Thyroid gland (tissue), 4 donors: ENCODE measurements around the gene TACR1. TPM values are rescaled to one million over a fixed set of nuclear protein-coding genes. Genes with fewer than 3 reads are reported as not detected.

Experiments used
- DNase-seq, 2 donors: peaks; one replicate each; pipeline ENCODE4 v3.0.0-alpha.2; 2019
- H3K27ac ChIP-seq, 3 donors: fragments of 200-600 bp; sonication (generic); 1 replicate in 2 of 3; 2 replicates in 1 of 3; pipeline ENCODE4 v1.5.1; 2016 to 2019; ENCODE audit warnings: mild to moderate bottlenecking in 1 of 3, moderate library complexity in 1 of 3
- H3K27me3 ChIP-seq: fragments of 200-600 bp; sonication (generic); one replicate; pipeline ENCODE4 v1.5.1; 2019
- H3K36me3 ChIP-seq, 2 donors: fragments of 200-600 bp; sonication (generic); one replicate each; pipeline ENCODE4 v1.5.1; 2016 to 2019
- H3K4me1 ChIP-seq, 2 donors: fragments of 200-600 bp; sonication (generic); one replicate each; pipeline ENCODE4 v1.5.1; 2017 to 2019
- H3K4me3 ChIP-seq, 3 donors: fragments of 200-600 bp; sonication (generic); replicated peaks in 1 of 3; 1 replicate in 2 of 3; 2 replicates in 1 of 3; pipeline ENCODE4 v1.5.1; 2016; ENCODE audit warnings: mild to moderate bottlenecking in 1 of 3
- H3K9me3 ChIP-seq: fragments of 200-600 bp; sonication (generic); one replicate; pipeline ENCODE4 v1.5.1; 2017
- CTCF ChIP-seq, 6 experiments: fragments of 200-600 bp in 3 of 6; fragments of 450-650 bp in 3 of 6; sonication (generic) in 3 of 6; IDR thresholded peaks; one replicate each; pipeline ENCODE4 v1.5.1; 2016 to 2019; ENCODE audit warnings: antibody characterized with exemption in 6 of 6, mild to moderate bottlenecking in 2 of 6, inconsistent platforms in 1 of 6, moderate library complexity in 1 of 6
- POLR2A ChIP-seq, 2 donors: fragments of 450-650 bp; IDR thresholded peaks; one replicate each; pipeline ENCODE4 v1.6.1; 2017; ENCODE audit warnings: antibody characterized with exemption in 2 of 2, mild to moderate bottlenecking in 2 of 2, moderate library complexity in 1 of 2
- WGBS, 2 donors: methylation state at CpG; one replicate each; pipeline ENCODE4 v1.1.5; 2017; 5-methylcytosine and 5-hydroxymethylcytosine counted together
- intact Hi-C: fragments of 100-400 bp; cut with DNase I; formaldehyde crosslinking; loops from one replicate; pipeline ENCODE4 v1.15.1; 2023
- total RNA-seq, 4 donors: library from RNA; depleted of rRNA; stranded (reverse); fragments of >200 nt; gene quantifications; one replicate each; pipeline ENCODE4 v1.2.3, GENCODE V29; 2016

Gene TACR1
- total RNA-seq, 4 donors from 2014 or later: 0.24 to 2.7 (median 0.63) TPM

GRCh38 chr2:75041731-75042600 is 157.4 kb downstream of the TACR1 start:
- Histone ChIP-seq H3K4me1 (peaks cover 0 to 10% of the 10 kb centered on the region in 2 donors), H3K36me3 (no peaks in the 10 kb centered on the region), H3K27me3 (no peaks in the 10 kb centered on the region), H3K9me3 (no peaks in the 10 kb centered on the region), H3K27ac (peak overlapping the region in 1 of 3 donors; percentile 16), H3K4me3 (no peak overlapping the region)
- no peak for TF ChIP-seq CTCF (IDR thresholded peaks at IDR 0.05)
- no peak for TF ChIP-seq POLR2A (IDR thresholded peaks at IDR 0.05)
- 79 to 80% methylated on average over 7 of the region's 7 CpGs for WGBS, 2 donors
- intact Hi-C loops: no loop called here
- DNase-seq: no peak

GRCh38 chr2:75041226-75041625 is 158.1 kb downstream of the TACR1 start:
- no peak overlapping the region for H3K4me3 ChIP-seq
- no peaks in the 10 kb centered on the region for H3K27me3 ChIP-seq
- H3K4me1 ChIP-seq: peaks cover 0 to 10% of the 10 kb centered on the region in 2 donors
- 84 to 88% methylated on average over 2 of the region's 2 CpGs for WGBS, 2 donors
- no peak overlapping the region for H3K27ac ChIP-seq
- H3K9me3 ChIP-seq: no peaks in the 10 kb centered on the region
- no peaks in the 10 kb centered on the region for H3K36me3 ChIP-seq
- DNase-seq: no peak
- intact Hi-C loops: no loop called here
- TF ChIP-seq POLR2A (IDR thresholded peaks at IDR 0.05): no peak
- TF ChIP-seq CTCF (IDR thresholded peaks at IDR 0.05): no peak

- peak overlapping the region in 2 of 3 donors; percentile 35 to 56 for H3K27ac ChIP-seq
- intact Hi-C loops: no loop called here
- DNase-seq: no peak
- H3K9me3 ChIP-seq: no peaks in the 10 kb centered on the region
- WGBS, 2 donors: 73 to 74% methylated on average over 3 of the region's 3 CpGs
- TF ChIP-seq CTCF (IDR thresholded peaks at IDR 0.05) (no peak), POLR2A (IDR thresholded peaks at IDR 0.05) (no peak)
- no peaks in the 10 kb centered on the region for H3K4me1 ChIP-seq
- H3K36me3 ChIP-seq: no peaks in the 10 kb centered on the region
- no peak overlapping the region for H3K4me3 ChIP-seq
- H3K27me3 ChIP-seq: no peaks in the 10 kb centered on the region
Observed at GRCh38 chr2:75035444-75036353, 163.6 kb downstream of the TACR1 start.

- Histone ChIP-seq H3K27me3 (no peaks in the 10 kb centered on the region), H3K27ac (no peak overlapping the region), H3K9me3 (no peaks in the 10 kb centered on the region), H3K4me1 (no peaks in the 10 kb centered on the region), H3K36me3 (no peaks in the 10 kb centered on the region), H3K4me3 (no peak overlapping the region)
- no peak for DNase-seq
- intact Hi-C loops: no loop called here
- TF ChIP-seq POLR2A (IDR thresholded peaks at IDR 0.05) (no peak), CTCF (IDR thresholded peaks at IDR 0.05) (no peak)
- WGBS, 2 donors: 80 to 87% methylated on average over 2 of the region's 2 CpGs
Observed at GRCh38 chr2:75033516-75033915, 165.8 kb downstream of the TACR1 start.
